HPDE6-E6E7 (cell line): Measurements from ENCODE around the gene TXNDC17.
"Not testable (repeated sequence)": the region's sequence is repeated elsewhere in the genome, so short reads cannot be mapped to it uniquely, and the experiment has no call there.

Source experiments
- DNase-seq: peaks from one replicate; pipeline ENCODE4 v3.0.0; 2011; ENCODE audit warnings: missing footprints; ENCODE audit errors: extremely low spot score

TXNDC17 gene

DNA sequence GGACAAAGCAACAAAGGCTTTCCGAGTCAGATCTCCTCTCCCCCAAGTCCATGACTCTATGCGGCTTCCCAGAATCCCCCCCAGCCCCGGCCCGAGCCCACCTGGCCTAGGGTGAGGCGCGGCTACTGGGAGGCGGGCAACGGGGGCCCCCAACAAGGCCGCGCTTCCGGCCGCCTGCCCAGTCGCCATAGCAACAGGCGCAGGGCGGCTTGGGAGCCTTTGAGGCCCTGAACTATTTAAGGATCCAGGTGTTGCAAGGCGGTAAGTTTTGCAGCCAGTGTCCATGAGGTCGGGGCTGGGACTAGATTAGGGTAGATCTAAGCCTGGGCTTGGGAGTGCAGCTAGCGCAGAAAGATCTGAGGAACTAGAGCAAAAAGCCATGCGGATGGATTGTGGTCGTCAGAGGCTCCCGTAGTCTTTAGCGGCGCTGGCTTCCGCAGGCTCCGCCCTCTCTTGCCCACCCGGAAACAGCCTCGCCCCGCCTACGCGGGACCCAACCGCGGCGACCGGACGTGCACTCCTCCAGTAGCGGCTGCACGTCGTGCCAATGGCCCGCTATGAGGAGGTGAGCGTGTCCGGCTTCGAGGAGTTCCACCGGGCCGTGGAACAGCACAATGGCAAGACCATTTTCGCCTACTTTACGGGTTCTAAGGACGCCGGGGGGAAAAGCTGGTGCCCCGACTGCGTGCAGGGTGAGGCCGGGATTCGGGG lies at the start of gene TXNDC17, which contains the start of gene KIAA0753:
Gene TXNDC17, plus strand, starts transcription at position 525 of the 711 bp plus-strand sequence. Its CDS starts 23 bp downstream, at position 548.
Gene KIAA0753, minus strand, starts transcription at position 176 of the 711 bp plus-strand sequence. CDS start 5,608 bp downstream, outside the sequence.
- DNase-seq, result no peak

DNA sequence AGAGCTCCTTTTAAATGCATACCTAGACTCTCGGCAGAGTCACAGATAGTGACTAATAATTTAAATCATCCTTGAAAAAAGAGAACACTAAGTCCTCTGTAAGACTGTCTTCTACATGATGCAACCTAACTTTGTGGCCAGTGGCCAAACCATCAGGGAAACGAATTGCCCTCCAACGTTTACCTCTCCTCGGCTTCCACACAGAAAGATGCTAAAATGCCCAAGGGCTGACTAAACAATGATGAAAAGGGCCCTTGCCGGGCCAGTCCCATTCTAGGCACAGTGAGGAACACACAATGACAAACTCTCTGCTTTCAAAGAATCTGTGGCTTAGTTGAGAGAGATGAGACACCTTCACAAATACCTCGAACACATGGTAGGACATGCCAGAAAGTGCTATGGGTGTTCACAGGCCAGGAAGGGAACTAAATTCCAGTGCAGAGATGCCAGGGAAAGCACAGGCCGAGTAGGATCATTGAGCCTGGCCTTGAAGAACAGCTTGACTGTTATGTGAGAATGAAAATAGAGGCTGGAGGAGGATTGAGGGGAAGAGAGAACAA lies 49.2 kb upstream of the TXNDC17 start:
- DNase-seq, result no peak

DNA sequence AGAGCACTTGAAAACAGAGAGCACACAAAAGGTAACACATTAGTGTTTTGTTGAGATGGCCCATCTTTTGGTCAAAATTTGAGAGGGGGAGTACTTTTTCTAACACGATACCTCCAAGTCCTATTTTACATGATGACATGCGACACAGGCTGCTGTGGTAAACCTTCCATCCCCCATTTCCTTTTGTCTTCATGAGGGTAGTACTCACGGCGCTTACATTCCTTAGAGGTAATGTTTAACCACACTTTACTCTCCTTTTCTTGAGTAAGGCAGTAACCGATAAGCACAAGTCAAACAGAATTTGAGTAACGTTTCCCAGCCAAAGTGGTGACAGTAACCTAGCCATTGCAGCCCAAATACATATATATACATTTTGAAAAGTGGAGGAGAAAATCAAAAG lies 48.7 kb upstream of the TXNDC17 start:
- DNase-seq, result no peak

DNA sequence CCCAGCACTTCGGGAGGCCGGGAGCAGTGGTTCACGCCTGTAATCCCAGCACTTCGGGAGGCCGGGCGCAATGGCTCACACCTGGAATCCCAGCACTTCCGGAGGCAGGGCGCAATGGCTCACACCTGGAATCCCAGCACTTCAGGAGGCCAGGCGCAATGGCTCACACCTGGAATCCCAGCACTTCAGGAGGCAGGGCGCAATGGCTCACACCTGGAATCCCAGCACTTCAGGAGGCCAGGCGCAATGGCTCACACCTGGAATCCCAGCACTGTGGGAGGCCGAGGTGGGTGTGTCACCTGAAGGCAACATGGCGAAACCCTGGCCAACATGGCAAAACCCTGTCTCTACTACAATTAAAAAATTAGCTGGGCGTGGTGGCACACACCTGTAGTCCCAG lies 47.5 kb upstream of the TXNDC17 start:
- DNase-seq, result not testable (repeated sequence)

DNA sequence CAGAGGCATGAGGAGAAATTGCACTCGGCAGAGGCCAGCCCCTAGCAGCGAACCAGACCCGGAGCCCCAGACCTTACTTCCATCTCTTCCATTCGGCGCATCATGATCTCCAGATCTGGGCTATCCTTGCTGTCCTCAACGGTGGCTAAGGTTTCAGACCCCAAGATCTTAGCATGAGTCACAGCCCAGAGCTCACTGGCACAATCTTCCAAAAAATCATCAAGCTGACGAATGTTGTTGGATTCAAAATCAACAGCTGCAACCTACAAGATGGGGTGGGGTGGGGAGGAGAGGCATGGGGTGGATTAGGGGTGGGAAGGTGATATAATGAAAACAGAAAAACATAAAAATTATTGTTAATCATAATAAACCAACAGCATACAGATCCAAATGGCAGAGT lies 44.8 kb upstream of the TXNDC17 start:
- DNase-seq, result no peak

DNA sequence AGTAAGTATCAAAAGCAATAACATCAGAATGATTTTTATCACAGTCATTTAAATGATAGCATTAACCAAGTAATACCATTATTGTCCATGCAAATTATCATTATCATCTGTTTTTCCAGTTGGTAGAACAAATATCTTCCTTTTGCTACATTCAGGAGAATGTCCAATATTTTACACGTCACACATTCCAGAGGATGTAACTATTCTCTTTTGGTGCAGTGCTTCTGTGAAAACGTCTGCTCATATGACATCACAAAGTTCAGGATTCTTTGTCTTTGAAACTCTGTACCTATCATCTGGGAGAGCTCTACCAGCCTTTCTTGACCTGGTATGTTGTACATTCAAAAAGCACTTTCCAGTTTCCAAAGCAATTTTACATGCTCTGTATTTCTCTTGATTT lies 44.3 kb upstream of the TXNDC17 start:
- DNase-seq, result no peak

DNA sequence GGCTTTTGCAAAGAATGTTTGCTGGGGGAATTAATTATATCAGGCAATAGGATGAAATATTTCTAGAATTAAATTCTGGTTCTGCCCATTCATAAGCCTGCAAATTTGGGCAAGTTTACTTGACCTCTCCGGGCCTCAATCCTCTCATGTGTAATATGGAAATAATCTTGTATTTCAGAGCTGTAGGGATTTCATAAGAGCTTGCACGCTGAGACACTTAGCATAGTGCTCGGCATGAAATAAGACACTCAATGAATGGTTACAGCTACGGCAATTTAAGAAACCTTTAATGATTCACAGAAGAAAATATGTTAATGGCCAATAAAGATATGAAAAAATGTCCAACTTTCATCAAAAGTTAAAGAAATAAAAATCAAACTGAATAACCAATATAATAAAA lies 43.9 kb upstream of the TXNDC17 start:
- no peak for DNase-seq

DNA sequence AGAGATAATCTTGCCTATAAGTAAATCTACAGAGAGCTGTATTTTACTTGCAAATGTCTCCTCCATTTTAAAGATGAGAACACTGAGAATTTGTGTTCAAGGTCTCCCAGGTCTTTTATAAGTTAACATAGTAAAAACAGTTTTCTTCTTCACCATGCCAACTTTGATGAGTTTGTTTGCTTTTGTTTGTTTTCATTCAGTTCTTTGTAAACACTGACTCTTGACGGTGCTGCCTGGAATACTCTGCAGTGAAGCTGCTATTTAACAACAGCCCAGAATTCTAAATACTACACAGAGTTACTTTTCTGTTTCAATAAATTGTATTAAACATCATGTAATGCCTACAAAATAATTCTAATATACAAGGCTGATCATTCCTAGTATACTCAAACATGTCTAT lies 43.1 kb upstream of the TXNDC17 start:
- DNase-seq, result no peak

DNA sequence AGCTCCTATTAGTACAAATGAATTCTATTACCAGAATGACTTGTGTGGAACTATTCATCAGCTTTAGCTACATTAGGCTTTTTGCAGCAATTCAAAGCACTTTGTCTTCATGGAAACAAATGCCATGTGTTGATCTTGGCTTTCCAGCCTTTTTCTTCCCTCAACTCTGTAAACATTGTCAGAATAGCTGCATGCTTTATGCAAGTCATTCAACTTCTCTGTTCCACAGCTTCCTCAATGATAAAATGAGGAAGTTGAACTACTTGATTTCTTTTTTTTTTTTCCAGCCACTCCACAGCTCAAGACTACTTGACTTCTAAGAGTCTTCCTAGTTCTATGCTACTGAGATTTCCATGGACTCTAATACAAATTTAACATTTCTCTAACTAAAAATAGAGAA lies 41.5 kb upstream of the TXNDC17 start:
- no peak for DNase-seq

DNA sequence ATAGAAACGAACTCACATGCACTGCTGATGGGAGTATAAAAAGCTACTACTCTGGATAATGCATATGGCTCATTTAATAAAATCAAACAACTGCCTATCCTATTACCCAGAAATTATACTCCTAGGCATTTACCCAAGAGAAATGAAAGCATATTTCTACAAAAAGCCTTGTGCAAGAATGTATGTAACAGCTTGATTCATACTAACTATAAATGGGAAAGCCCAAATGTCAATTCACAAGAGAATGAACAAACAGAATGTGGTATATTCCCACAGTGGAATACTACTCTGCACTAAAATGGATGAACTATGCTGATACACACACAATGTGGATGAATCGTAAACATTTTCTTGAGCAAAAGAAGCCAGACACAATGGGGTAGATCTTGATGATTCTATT lies 38.7 kb upstream of the TXNDC17 start:
- DNase-seq, result no peak

DNA sequence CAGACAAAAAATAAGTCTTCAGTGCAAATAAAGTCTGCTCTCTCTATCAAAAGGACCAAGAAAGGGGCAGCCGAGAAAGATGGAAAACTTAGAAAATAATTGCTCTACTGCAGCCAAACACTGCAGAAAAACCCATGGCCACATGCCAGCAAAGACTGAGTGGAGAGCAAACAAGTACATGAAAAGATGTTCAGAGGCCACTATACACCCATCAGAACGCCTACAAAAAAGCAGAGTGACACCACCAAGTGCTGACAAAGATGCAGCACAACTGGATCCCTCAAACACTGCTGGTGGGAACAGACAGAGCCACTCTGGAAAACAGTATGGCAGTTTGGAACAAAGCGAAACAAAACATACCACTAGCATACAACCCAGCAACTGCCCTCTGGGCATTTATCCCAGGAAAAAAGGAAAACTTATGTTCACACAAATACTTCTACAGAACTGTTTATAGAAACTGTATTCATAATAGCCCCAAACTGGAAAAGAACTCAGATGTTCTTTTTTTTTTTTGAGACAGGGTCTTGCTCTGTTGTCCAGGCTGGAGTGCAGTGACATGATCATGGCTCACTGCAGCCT lies 37.0 kb upstream of the TXNDC17 start:
- DNase-seq, result no peak

DNA sequence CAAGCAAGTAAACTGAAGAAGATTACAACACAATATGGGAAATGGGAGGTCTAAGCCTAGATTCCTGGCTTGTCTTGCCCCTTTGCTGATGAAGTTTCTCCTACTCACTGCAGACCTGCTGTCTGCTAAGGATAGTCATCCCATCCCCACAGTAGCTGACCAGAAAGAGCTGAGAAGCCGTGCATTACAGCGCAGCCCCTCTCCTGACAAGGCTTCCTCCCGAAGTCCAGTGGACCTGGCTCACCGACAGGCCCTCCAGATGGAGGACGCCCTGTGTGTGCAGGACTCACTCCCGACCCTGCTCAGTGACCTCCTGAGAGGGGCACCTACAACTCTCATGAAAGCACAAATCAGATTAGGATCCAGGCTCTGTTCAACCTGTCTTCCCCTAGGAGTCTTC lies 35.7 kb upstream of the TXNDC17 start:
- DNase-seq, result no peak

DNA sequence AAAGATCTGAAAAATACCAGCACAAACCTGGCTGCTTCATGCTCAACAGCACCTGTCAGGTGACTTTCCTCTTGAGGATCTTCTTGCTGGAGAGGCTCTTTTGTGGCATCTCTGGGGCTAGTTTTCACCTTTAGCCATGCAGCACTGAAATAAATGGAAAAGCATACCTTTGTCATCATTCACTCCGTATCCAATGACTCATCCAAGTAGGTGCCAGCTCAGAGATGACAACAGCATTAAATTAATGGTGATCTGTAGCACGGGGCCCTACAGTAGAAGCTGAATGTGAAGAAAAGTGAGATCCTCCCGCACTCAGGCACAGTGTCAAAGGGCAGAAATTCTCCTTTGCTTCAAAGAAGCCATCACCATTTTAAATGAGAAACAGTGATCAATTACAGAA lies 32.5 kb upstream of the TXNDC17 start:
- peak; percentile 76 for DNase-seq

DNA sequence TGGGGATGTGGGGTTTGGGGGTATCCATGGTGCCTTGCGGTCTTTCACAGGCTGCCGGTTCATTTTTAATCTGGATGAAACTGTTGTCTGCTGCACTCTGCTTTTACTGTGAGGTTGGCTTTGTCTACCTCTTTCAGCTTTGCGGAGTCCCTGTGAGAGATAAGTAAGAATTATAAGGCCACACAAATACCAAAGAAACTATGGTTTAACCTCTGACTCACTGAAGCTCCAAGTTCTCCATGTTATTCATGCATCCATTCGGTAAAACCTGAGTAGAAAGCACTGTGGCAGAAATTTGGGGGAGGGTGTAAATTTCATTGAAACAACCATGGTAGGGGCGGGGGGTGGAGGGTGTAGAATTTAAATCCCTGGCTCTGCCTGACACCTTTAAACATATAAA lies 30.8 kb upstream of the TXNDC17 start:
- DNase-seq, result no peak

DNA sequence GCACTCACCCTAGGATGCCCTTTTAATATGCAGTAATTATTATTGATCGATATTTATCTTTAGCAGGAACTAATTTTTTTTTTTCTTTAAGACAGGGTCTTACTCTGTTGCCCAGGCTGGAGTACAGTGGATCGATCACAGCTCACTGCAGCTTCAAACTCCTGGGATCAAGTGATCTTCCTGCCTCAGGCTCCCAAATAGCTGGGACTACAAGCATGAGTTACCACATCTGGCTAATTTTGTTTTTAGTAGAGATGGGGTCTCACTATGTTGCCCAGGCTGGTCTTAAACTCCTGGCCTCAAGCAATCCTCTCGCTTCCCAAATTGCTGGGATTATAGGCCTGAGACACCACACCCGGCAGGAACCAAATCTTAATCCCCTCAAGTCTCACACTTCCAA lies 29.6 kb upstream of the TXNDC17 start:
- no peak for DNase-seq

DNA sequence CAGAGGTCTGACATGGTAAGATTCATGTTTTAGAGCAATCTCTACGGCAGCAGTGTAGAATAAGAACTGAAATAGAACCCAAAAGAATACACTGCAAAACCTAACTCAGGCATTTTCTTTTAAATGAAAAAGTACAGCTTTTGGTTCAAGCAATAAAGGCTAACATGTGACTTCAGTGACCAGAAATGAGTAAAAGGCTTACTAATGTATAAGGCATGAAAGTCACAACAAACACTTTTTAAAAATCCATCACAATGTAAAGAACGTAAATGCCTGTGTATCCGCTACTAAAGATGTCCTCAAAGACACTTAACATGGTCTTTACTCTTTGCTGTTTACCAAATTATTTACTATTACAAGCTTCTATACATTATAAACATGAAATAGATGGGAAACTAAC lies 16.9 kb upstream of the TXNDC17 start:
- DNase-seq, result no peak

DNA sequence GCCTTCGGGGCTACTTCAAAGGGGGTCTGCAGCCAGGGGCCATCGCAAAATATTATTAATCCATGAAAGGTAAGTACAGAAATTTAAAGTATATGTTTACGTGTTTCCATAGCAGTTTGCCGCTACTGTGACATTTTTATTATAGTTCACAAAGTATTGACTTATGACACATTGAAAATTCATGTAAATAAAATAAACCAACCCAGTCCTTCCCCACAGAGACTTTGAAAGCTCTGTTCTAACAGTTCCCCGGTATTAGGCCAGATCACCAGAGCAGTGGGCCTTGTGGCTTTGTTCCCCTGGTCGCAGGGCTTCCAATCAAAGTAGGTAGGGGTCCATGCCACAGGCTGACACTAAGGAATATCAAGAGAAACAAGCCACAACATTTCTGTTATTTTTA lies 14.2 kb upstream of the TXNDC17 start:
- DNase-seq, result no peak

DNA sequence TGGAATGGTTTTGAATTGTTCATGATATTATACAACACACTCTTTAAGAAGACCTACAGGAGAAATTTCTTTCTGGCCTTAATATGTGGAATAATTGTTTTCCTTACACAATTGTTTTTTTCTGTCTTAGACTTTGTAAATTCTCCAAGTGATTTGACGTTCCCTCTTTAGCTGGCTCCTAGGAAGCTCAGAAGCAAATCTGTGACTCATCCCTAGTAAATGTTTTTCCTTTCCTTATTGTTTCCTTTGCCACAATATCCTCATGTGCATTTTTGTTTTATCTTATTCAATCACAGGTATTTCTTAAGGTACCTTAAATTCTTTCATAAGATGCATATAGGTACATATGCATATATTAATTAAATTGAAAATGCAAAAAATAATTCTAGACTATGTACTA lies 13.8 kb upstream of the TXNDC17 start:
- no peak for DNase-seq

DNA sequence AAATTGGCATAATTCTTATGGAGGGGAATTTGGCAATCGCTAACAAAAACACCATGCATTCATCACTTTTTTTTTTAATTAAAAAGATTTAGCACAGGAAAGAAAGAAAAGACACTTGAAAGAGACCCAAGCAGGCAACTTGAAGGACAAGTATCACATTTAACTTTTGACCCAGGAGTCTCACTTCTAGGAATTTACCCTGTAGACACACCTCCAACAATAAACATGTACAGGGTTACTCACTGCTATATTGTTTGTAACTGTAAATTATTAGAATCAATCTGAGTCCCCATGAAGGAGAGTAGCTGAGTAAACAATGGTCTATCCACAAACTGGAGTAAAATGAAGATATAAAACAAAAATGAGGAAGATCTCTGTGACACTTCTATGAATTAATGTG lies 10.5 kb upstream of the TXNDC17 start:
- no peak for DNase-seq

DNA sequence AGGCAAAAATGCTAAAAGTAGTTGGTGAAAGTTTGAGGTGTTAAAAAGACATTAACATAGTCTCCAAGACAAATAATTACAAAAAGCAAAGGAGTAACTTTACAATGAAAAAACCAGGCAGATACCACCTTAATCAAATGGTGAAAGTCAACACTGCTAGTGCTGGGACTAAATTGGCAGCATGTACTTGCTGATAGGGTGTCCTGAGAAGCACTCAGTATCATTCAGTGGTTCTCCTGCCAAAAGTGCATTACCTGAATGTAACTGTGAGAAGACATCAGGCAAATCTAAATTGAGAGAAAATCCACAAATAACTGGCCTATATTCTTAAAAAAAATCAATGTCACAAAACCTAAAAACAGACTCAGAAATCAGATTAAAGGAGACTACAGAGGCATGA lies 8.3 kb upstream of the TXNDC17 start:
- no peak for DNase-seq

DNA sequence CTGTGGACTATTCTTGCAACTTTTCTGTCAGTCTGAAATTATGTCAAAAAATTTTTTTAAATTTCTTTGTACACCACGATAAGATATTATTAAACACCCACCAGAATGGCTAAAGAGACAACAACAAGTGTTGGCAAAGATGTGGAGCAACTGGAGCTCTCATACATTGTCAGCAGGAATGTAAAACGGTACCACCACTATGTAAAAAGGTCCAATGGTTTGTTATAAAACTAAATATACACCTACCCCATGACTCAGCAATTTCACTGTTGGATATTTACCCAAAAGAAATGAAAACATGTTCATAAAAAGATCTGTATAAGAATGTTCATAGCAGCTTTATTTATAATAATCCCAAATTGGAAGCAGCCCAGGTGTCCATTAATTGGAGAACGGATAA lies 7.6 kb upstream of the TXNDC17 start:
- no peak for DNase-seq

DNA sequence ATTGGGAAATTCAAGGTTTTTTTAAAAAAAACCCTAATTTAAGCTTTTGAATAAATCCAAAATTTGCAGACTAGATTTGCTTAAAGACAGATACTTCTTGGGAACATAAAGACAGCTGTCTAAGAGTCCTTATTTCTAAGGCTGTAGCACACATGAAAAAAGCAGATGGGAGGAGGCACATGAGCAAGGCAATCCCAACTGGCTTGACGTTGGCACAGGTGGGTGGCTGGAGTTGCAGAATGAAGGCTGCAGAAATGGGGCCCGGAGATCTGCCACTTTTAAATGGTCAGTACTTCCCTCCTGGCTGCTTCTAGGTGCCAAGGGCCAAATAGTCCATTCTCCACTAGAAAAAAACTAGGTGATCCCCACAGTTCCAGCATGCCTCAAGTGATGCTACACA lies 4.8 kb upstream of the TXNDC17 start:
- no peak for DNase-seq
